Ishikawa (cell line): Measurements from ENCODE around the gene SUN1.

Experiments used
- CREB1 ChIP-seq: IDR thresholded peaks from 2 replicates; pipeline ENCODE4 v1.6.1; 2012; ENCODE audit warnings: low read depth
- EP300 ChIP-seq: IDR thresholded peaks from 2 replicates; pipeline ENCODE4 v1.6.1; 2012; ENCODE audit warnings: borderline replicate concordance
- MAX ChIP-seq: IDR thresholded peaks from 2 replicates; pipeline ENCODE4 v1.6.1; 2012
- NFIC ChIP-seq: IDR thresholded peaks from 2 replicates; pipeline ENCODE4 v1.6.1; 2012
- RAD21 ChIP-seq: IDR thresholded peaks from 2 replicates; pipeline ENCODE4 v1.6.1; 2012; ENCODE audit warnings: low read depth
- REST ChIP-seq: IDR thresholded peaks from 2 replicates; pipeline ENCODE4 v1.6.1; 2012; ENCODE audit warnings: low read depth, mild to moderate bottlenecking
- TAF1 ChIP-seq: IDR thresholded peaks from 2 replicates; pipeline ENCODE4 v1.6.1; 2012; ENCODE audit warnings: low read depth, mild to moderate bottlenecking
- TEAD4 ChIP-seq: IDR thresholded peaks from 2 replicates; pipeline ENCODE4 v1.6.1; 2012
- ZBTB7A ChIP-seq: IDR thresholded peaks from 2 replicates; pipeline ENCODE4 v1.6.1; 2012; ENCODE audit warnings: low read depth

- no peak for TF ChIP-seq EP300
- no peak for TF ChIP-seq RAD21
- no peak for TF ChIP-seq MAX
- no peak for TF ChIP-seq TEAD4
- no peak for TF ChIP-seq NFIC
- no peak for TF ChIP-seq REST
- TF ChIP-seq ZBTB7A = no peak
- no peak for TF ChIP-seq CREB1
- no peak for TF ChIP-seq TAF1
Measured at GRCh38 chr7:875051-875450, 42.8 kb downstream of the SUN1 start.
